Frontal cortex (tissue), 4 donors: ENCODE measurements around the gene FNDC1. TPM values are rescaled to one million over a fixed set of nuclear protein-coding genes. Genes with fewer than 3 reads are reported as not detected.
A peak's percentile ranks its signal among the peaks of the same experiment; 100 is the strongest.
"Not testable (repeated sequence)": the region's sequence is repeated elsewhere in the genome, so short reads cannot be mapped to it uniquely, and the experiment has no call there.

Experiments used
- DNase-seq, 2 donors: peaks; one replicate each; pipeline ENCODE4 v3.0.0; 2012; ENCODE audit warnings: low spot score in 2 of 2
- FAIRE-seq: peaks from 2 replicates; lab custom pipeline; 2012; peaks lifted over from hg19 to GRCh38; lab: Jason Lieb, UNC
- total RNA-seq: library from RNA; depleted of rRNA; stranded (reverse); fragments of >200 nt; gene quantifications from one replicate; pipeline ENCODE4 v1.2.3, GENCODE V29; 2014
- donor health status: control.
- donor health status: control.
- donor health status: control.

FNDC1 gene
- 1.2 TPM for total RNA-seq

DNA sequence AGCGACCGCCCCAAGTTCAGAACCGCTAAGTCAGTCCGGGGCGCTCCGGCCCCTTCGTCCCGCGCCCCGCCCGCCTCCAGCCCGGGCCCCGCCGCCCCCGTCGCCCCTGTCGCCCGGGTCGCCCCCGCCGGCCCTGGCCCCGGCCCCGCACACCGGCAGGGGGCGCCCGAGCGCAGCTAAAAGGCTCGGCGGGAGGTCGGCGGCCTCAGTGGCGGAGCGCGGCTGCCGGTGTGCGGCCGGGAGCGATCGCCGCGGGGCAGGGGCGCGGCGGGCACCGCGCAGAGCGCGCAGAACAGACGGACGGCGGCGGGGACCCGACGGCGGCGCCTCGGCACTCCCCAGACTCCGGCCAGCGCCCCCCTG, at the start of gene FNDC1:
FNDC1 (plus strand) TSS at position 208 of the 363 bp plus-strand sequence. CDS start 197 bp downstream, outside the sequence.
- FAIRE-seq: no peak

DNA sequence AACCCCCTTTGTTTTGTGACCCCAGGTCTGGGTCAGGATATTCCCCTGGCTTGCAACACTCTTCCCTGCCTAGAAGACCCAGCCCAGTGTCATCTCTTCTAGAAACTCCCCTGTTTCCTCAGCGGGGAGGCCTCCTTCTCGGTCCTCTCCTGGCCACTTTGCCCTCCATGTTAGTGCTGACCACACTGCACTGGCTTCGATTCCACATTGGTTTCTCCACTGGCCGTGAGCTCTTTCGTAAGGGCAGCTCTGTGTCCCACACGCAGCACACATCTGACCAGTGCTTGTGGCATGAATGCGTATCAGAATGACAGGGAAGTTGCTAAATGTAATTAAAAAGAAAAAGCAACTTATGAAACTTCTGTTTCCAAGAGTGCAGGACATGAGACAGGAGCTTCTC, 49.4 kb upstream of the FNDC1 start:
- FAIRE-seq (no peak), DNase-seq (no peak)

More for the DNA sequence above, at the start of gene FNDC1:
- peak; percentile 46 to 65 for DNase-seq

DNA sequence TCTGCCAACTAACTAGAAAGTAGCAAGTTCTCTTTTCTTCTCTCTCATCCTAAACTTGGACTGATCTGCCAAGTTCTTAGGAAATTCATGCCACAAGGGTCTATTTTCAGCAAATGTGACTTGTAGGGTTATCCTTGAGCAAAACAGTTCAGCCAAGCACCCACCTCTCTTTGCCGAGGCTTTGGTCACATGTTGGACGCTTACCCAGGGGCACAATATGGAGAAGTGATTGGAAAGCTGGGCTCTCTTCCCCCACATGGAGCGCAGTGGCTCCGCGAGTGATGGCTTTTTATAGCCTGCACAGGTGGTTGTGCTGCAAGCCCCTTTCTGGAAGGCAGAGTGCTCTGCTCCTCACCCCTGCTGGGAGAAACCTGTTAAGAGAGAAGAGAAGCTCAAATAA, 47.7 kb upstream of the FNDC1 start:
- FAIRE-seq (no peak), DNase-seq (no peak)

DNA sequence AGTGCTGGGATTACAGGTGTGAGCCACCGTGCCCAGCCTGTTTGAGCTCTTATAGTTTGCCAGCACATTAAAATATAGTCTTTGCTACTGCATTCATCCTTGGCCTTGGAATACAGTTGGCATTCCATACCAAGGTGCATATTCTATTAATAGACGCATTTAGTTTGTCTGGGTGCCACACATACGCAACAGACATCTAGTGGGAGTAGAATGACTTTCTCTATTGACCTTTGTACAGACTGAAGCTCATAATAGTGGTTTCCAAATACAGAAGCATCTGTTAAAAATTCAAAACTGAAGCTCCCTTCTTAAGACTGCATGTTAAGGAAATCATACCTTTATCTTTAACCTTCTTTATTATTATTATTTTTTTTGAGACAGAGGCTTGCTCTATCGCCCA, 46.7 kb upstream of the FNDC1 start:
- FAIRE-seq: no peak

DNA sequence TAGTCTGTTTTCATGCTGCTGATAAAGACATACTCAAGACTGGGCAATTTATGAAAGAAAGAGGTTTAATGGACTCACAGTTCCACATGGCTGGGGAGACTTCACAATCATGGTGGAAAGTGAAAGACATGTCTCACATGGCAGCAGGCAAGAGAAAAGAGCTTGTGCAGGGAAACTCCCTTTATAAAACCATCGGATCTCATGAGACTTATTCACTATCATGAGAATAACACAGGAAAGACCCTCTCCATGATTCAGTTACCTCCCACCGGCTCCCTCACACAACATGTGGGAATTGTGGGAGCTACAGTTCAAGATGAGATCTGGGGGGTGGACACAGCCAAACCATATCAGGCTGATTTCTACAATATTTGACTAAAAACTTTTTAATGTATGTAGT, 45.4 kb upstream of the FNDC1 start:
- FAIRE-seq, DNase-seq: not testable (repeated sequence)

More for the DNA sequence above, 46.7 kb upstream of the FNDC1 start:
- no peak for DNase-seq

DNA sequence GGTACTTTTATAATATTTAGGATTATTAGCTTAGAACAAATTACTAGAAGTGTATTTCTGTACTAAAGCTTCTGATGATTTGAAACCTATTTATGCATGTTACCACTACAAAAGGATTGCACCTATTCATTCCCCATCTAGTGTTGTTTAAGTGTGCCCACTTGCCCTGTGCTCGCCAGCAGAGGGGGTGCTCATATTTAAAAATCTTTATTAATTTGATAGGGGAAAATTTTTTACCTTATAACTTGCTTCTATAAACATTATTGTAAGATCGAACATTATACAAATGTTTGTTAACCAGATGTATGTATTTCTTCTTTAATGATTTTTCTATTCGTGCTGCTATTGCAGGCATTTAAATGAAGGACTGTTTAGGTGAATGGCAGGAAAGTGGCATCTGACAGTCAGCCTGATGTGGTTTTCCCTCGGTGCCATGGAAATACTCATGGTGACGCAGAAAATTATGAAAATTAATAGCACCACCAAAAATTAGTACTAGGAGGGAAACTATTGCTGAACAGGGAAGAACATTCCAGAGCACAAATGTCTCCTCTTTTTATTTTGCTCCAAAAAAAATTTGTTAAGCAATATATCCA, 44.1 kb upstream of the FNDC1 start:
- FAIRE-seq (no peak), DNase-seq (no peak)

DNA sequence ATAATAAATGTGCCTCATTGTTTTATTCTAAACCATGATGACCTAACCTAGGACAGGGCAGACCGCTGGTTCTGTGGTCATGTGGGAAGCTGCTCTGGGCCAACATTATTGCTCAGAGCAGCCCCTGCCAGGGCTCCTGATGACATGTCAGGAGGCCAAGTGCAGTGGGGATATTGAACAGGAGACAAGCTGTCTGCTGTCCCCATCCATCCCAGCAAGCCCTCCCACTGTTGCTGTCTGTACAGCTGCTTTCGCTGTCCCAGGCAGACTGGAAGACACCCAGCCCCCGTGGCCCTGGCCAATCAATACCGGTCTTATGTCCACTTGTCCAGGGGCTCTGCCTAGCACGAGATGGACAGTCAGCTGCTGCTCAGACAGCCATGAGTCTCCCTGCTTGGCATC, 43.2 kb upstream of the FNDC1 start:
- FAIRE-seq (no peak), DNase-seq (peak; percentile 57 to 75)

DNA sequence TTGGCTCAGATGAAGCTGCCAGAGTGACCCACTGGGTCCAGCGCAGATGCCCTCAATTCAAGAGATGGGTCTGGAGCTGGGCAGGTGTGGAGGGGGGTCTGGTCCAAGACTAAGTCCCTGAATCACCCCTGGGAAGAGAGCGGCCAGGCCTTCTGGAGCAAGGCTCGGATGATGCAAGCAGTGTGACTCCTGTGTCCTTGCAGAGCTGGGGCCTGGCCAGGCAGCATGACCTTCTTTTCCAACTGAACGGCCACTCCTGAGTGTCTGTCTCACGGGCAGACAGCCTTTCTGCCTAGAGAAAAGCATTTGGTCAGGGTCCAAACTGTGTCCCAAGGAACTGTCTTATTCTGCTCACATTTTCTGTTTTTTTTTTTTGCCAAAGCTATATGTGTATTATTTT, 42.6 kb upstream of the FNDC1 start:
- FAIRE-seq: no peak
- no peak for DNase-seq

DNA sequence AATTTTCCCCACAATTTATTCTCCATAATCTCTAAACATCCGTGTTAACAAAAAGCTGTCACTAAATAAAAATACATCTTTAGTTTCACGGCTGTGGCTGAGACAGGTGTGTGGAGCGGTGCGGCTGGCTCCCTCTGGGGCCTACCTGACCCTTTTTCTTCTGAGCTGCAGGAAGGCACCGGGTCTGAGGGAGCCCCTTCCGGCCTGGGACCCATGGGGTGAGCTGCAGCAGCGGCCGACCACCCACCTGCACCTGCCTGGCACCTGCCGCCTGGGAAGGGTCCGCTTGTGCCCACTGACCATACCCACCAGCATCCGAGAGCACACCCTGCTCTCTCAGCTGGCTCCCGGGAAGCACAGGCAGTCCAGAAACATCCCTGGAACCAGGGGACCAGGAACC, 41.5 kb upstream of the FNDC1 start:
- DNase-seq (no peak), FAIRE-seq (no peak)

DNA sequence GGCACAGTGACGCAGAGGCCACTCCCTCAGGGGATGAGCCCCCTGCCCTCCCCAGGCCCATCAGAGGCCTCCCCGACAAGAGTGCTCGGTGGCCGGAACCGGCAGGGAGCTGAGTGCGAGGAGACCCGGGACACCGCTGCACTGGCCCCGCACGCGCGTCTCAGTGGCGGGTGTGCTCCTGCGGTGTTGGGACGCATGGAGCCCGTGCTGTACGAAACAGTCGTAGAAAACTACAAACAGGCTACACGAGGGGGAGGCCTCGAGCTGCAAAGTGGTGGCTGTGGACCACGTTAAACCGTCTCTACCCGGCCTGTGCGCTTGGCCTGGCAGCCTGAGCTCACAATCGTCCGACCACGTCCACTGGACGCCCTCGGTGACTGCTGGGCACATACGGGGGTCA, 40.2 kb upstream of the FNDC1 start:
- FAIRE-seq (no peak), DNase-seq (no peak)

DNA sequence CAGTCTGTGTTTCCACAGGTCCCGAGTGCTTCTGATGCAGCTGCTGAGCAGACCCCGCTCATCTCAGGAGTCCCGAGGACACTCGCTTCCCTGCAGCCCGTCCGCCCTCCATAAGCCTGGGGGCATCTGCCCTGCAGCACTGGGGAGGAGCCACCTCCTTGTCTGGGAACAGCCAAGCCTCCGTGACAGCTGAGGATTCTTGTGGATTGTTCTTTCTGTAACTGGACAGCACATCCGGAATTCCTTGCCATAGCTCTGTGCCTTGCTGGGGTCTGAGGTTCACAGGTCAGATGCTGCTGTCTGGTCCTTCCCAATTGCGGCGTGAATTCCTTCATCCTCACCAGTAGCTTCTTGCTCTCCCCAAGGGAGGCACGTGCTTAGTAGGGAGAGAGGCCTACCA, 38.4 kb upstream of the FNDC1 start:
- no peak for FAIRE-seq
- no peak for DNase-seq

DNA sequence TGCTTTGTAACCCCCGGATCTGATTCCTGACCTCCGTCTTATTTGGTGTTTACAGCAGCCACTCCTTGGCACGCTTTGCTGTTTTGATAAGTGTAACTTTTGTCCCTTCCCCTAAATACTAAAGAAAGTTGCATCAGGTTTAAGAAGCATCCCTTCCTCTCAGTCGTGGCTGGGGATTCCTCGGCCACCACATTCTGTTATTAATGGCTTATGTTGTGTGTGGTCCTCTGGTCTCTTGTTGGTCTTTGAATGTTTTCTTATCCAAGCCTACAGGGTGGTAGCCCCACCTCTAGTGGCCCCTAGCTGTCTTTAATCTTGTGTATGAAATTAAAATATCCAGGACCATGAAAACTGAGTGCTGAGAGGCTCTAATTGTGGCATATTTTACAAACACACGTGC, 37.5 kb upstream of the FNDC1 start:
- no peak for DNase-seq
- no peak for FAIRE-seq

DNA sequence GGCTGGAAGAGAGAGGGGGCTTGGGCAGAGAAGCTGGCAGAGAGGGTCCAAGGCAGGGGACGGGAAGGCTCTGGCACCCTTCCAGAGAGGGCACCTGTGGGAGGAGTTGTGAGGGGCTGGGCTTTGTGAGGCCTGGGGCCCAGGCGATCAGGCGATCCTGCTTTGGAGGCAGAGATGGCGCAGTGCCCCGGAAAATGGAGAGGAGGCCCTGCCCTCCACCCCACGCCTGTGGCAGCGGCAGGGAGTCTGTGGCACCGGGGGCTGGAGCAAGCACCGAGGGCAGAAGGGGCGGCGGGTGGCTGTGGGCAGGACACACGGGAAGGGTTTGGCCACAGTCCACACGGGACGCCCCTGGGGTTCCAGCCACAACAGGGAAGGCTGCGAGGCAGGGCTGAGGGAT, 36.5 kb upstream of the FNDC1 start:
- DNase-seq (no peak), FAIRE-seq (no peak)

DNA sequence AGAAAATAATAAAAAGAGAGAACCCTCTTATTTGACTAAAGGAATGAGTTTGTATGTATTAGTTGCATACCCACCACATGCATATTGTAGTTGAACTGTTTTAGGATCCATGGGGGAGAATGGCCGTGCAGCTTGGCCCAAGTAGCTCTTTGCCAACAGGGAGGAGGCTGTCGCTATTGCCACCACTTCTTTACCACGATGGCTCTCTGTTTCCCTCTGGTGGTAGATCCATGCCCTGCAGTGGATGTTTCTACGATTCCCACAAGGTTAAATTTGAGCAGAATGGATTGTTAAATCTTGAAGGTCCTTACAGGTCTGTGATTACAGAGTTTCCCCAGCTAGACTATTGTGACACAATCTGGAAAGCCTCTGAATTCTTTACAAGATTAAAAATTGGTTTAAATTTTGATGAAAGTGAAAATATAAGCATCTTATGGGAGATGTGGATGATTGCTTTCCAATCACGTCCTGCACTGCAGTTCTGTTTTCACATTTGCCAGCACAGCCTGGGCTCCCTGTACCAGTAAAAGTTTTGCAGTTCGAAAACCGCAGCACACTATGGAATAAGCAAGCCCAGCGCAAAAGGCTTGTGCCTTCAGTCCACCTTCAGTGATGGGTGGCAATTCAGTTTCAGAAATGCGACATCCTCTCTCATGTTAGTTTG, 34.4 kb upstream of the FNDC1 start:
- DNase-seq (peak; percentile 57 to 69), FAIRE-seq (no peak)

DNA sequence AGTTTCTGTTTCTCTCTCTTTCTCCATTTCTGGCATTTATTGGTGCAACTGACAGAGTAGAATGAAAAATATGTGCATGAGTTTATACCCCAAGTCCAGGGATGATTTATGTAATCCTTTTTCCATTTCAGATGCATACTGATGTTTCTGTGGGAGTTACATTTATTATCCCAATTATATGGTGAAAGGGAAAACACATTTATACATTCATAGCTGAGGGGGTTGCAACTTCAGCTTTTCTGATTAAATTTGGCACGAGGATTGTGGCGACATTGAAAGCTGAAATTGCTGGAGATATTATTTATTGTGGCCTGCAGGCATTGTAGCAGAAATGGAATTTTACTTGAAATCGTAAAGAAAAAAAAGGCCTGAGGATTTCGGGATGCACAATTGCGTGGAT, 31.5 kb upstream of the FNDC1 start:
- DNase-seq (no peak), FAIRE-seq (no peak)

DNA sequence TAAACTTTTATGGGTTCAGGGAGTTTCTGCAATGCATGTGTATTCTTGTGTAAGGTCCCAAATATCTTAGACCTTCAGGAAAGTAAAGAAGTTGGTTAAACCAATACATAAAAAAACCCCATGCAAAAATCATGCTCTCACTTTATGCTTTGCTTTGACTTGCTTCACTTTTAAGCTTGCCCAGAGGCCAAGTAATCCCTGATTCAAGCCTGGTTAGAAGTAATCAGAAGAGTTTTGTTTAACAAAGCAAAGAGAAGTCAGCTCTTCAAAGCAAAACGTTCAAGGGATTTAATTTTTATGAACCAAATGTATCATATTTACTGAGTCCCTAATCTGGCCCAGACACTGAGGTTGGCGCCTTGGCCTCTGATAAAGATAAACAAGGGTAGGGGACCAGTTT, 26.7 kb upstream of the FNDC1 start:
- FAIRE-seq (no peak), DNase-seq (no peak)

DNA sequence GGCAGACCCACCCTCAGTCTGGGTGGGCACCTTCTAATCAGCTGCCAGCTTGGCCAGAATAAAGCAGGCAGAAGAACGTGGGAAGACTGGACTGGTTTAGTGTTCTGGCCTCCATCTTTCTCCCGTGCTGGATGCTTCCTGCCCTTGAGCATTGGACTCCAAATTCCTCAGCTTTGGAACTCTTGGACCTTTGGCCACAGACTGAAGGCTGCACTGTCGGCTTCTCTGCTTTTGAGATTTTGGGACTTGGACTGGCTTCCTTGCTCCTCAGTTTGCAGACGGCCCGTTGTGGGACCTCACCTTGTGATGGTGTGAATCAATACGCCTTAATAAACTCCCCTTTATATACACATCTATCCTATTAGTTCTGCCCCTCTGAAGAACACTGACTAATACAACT, 20.6 kb upstream of the FNDC1 start:
- FAIRE-seq (no peak), DNase-seq (no peak)

DNA sequence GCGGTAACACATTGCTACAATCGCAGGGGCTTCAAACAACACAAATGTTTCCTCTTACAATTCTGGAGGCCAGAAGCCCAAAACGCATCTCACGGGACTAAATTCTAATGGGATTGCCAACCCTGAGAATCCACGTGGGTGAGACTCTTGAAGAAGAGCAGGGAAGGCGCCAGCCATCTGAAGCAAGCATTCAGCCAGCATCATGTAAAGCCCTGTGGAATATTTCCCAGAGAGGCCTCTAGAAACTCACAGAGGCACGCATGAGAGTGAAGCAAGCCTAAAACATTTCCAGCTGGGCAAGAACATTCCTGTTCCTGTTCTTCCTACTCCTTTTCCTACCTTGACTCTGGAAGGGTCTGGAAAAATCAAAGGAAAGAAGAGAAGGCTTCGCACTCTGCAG, 19.6 kb upstream of the FNDC1 start:
- FAIRE-seq: no peak

DNA sequence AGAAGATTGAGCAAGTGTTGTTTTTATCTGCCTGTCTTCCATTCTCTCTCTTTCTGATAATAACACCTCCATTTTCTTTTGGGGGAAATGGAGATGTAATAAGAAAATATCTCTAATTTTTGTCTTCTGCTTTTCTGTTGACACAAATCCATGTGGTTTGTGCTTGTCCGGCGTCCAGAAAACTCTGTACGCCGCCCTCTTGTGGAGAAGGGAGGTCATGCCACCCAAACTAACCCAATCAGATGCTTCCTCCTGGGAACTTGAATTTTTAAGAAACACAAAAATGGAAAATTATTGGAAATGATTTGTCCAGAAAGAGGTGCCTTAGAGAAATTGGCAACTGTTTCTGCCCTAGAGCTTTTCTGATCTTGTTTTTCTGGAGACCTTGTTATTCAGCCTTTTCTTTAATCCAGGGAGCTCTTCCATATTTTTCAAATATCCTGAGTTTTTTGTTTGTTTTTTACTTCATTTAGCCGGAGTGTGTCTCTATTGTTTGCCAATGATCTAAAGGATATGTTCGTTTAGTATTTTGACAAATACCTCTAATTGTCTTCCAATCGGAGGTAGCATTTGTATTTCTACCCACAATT, 17.8 kb upstream of the FNDC1 start:
- no peak for FAIRE-seq
- peak in 1 of 2 donors; percentile 22 for DNase-seq

More for the DNA sequence above, 19.6 kb upstream of the FNDC1 start:
- DNase-seq: no peak

DNA sequence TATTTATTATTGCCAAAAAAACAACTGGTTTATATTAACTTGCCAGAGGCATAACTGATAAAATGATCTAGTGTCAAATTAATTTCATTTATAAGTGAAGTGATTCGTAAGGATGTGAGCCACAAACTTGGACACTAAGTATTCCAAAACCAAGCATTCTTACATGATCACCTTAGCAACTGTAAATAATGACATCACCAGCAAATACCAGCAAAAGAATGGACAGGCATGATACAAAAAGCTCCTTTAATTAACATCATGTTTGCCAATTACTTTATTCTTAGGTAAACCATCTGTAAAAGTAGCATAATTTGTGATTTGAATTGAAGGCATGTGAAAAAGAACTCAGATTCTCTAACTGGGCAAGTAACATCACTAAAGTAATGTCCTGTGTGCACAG, 17.2 kb upstream of the FNDC1 start:
- DNase-seq (no peak), FAIRE-seq (no peak)

DNA sequence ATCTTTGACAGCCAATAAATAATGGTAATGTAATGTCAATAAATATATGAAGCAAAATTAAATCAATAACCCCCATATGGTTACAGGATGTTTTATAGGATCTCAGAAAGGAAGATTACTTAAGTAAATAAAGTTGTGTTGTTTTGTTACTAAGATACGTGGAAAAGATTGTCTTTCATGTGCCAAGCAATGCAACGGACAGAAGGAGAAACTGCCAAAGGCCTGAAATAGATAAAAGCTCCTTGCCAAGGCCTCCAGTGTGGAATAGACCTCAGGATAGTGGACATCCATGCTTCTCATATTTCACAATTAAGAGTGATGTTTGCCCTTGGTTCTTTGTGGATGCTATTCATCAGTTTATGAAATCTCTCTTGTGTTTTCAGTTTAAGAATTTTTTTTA, 16.4 kb upstream of the FNDC1 start:
- no peak for DNase-seq
- no peak for FAIRE-seq

DNA sequence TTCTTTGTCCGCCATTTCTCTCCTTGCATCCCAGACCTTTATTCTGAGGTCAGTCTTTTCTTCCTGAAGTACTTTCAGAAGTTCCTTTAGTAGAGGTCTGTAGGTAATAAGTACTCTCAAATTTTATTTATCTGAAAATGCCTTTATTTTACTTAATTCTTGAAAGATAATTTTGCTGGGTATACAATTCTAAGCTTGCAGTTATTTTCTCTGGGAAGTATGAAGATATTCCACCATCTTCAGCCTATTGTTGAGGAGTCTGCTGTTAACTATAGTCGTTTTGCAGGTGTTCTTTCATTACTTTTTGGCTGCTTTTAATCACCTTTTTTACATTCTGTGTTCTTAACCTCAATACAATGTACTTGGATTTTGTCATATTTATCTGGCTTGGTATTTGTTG, 13.5 kb upstream of the FNDC1 start:
- FAIRE-seq (no peak), DNase-seq (no peak)
